ENCODE results near the gene PRDM15.

DNA sequence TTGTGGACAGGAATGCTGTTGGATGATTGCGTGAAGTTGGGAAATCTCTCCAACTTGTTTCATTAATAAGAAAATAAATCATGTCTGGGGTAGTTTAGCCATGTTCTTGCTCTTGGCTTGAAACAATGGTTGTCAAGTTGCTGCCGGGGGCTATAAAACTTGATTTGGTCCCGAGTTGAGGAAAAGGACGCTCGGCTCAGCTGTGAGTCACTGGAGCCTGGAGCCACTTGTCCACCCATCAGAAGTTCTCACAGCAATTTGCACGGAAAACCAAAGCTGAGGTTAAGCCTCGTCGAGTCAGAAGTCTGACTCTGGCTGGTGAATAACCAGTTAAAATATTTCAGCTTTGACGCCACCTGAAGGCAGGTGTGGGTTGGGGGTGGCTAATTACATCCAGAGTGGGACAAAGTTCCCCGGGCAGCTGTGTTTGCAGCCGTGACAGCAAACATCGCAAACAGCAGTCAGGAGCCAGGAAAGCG is 92.6 kb downstream of the PRDM15 start:
- TF ChIP-seq, protein P1, sequence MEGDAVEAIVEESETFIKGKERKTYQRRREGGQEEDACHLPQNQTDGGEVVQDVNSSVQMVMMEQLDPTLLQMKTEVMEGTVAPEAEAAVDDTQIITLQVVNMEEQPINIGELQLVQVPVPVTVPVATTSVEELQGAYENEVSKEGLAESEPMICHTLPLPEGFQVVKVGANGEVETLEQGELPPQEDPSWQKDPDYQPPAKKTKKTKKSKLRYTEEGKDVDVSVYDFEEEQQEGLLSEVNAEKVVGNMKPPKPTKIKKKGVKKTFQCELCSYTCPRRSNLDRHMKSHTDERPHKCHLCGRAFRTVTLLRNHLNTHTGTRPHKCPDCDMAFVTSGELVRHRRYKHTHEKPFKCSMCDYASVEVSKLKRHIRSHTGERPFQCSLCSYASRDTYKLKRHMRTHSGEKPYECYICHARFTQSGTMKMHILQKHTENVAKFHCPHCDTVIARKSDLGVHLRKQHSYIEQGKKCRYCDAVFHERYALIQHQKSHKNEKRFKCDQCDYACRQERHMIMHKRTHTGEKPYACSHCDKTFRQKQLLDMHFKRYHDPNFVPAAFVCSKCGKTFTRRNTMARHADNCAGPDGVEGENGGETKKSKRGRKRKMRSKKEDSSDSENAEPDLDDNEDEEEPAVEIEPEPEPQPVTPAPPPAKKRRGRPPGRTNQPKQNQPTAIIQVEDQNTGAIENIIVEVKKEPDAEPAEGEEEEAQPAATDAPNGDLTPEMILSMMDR (IDR thresholded peaks at IDR 0.05): no peak
- TF ChIP-seq POLR2A (IDR thresholded peaks at IDR 0.05) (no peak), EP300 (IDR thresholded peaks at IDR 0.05) (no peak)

All from stomach (tissue), 4 donors.